GM21447 (cell line): Measurements from ENCODE around the gene PCDHGA1.
"Not testable (repeated sequence)": the region's sequence is repeated elsewhere in the genome, so short reads cannot be mapped to it uniquely, and the experiment has no call there.

ENCODE experiments used
- ATAC-seq: cut with Tn5 transposase; IDR thresholded peaks from one replicate; pipeline ENCODE4 v1.9.1; 2021; ENCODE audit not compliant: unreplicated experiment

PCDHGA1 gene

DNA sequence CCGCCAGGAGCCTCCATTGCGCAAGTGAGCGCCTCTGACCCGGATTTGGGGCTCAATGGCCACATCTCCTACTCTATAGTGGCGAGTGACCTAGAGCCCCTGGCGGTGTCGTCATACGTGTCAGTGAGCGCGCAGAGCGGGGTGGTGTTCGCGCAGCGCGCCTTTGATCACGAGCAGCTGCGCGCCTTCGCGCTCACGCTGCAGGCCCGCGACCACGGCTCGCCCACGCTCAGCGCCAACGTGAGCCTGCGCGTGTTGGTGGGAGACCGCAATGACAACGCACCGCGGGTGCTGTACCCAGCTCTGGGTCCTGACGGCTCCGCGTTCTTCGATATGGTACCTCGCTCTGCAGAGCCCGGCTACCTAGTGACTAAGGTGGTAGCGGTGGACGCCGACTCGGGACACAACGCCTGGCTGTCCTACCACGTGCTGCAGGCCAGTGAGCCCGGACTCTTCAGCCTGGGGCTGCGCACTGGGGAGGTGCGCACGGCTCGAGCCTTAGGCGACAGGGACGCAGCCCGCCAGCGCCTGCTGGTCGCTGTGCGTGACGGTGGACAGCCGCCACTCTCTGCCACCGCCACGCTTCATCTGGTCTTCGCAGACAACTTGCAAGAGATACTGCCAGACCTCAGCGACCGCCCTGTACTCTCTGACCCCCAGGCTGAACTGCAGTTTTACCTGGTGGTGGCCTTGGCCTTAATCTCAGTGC, 79.4 kb downstream of the PCDHGA1 start:
- no peak for ATAC-seq

DNA sequence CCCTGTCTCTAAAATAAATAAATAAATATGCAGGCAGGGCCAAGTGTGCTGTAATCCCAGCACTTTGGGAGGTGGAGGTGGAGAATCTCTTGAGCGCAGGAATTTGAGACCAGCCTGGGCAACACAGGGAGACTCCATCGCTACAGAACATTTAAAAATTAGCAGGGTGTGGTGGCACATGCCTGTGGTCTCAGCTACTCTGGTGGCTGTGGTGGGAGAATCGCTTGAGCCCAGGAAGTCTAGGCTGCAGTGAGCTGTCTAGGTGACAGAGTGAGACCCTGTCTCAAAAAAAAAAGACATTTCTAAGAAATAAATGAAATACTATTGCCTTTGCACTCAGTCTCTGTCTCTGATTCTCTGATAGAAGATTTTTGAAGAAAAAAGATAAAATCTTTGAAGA, 81.3 kb downstream of the PCDHGA1 start:
- ATAC-seq = no peak

DNA sequence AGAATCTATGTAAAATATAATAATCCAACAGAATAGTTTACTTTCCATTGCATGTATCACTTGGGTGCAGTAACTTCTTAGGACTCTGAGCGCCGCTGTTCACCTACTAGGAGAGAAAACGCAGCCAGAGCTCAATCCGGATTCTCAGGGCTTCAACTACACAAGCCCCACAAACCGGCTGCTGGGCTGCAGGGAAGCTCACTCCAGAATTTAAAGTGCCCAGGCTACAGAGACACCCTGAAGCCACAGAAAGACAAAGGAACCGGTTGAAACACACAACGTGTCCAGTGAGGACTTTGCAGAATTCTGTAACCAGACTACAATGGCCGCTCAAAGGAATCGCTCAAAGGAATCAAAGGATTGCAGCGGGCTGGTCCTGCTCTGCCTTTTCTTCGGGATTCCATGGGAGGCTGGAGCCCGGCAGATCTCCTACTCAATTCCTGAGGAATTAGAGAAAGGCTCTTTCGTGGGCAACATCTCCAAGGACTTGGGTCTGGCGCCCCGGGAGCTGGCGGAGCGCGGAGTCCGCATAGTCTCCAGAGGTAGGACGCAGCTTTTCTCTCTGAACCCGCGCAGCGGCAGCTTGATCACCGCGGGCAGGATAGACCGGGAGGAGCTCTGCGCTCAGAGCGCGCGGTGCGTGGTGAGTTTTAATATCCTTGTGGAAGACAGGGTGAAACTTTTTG, 82.7 kb downstream of the PCDHGA1 start, which contains the start of gene PCDHGA10:
PCDHGA10 (plus strand) TSS at position 134 of the 686 bp plus-strand sequence; CDS start at position 323, 189 bp downstream.
- peak; percentile 70 for ATAC-seq

DNA sequence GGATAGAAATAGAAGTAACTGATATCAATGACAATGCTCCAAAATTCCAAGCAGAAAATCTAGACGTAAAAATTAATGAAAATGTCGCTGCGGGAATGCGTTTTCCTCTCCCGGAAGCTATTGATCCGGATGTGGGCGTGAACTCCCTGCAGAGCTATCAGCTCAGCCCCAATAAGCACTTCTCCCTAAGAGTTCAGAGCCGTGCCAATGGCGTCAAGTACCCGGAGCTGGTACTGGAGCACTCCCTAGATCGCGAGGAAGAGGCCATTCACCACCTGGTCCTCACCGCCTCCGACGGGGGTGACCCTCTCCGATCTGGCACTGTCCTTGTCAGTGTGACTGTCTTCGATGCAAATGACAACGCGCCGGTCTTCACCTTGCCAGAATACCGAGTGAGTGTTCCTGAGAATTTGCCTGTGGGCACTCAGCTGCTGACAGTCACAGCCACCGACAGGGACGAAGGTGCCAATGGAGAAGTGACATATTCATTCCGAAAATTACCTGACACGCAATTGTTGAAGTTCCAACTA, 83.3 kb downstream of the PCDHGA1 start:
- no peak for ATAC-seq

DNA sequence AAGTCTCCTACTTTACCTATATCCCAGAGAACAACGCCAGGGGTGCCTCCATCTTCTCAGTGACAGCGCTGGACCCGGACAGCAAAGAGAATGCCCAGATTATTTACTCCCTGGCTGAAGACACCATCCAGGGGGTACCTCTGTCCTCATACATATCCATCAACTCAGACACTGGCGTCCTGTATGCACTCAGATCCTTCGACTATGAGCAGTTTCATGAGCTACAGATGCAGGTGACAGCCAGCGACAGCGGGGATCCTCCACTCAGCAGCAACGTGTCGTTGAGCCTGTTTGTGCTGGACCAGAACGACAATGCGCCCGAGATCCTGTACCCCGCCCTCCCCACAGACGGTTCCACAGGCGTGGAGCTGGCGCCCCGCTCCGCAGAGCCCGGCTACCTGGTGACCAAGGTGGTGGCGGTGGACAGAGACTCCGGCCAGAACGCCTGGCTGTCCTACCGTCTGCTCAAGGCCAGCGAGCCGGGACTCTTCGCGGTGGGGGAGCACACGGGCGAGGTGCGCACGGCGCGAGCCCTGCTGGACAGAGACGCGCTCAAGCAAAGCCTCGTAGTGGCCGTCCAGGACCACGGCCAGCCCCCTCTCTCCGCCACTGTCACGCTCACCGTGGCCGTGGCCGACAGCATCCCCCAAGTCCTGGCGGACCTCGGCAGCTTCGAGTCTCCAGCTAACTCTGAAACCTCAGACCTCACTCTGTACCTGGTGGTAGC, 84.4 kb downstream of the PCDHGA1 start:
- not testable (repeated sequence) for ATAC-seq

DNA sequence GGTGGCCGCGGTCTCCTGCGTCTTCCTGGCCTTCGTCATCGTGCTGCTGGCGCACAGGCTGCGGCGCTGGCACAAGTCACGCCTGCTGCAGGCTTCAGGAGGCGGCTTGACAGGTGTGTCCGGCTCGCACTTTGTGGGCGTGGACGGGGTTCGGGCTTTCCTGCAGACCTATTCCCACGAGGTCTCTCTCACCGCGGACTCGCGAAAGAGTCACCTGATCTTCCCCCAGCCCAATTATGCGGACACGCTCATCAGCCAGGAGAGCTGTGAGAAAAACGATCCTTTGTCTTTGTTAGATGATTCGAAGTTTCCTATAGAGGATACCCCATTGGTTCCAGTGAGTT, 84.9 kb downstream of the PCDHGA1 start:
- not testable (repeated sequence) for ATAC-seq

DNA sequence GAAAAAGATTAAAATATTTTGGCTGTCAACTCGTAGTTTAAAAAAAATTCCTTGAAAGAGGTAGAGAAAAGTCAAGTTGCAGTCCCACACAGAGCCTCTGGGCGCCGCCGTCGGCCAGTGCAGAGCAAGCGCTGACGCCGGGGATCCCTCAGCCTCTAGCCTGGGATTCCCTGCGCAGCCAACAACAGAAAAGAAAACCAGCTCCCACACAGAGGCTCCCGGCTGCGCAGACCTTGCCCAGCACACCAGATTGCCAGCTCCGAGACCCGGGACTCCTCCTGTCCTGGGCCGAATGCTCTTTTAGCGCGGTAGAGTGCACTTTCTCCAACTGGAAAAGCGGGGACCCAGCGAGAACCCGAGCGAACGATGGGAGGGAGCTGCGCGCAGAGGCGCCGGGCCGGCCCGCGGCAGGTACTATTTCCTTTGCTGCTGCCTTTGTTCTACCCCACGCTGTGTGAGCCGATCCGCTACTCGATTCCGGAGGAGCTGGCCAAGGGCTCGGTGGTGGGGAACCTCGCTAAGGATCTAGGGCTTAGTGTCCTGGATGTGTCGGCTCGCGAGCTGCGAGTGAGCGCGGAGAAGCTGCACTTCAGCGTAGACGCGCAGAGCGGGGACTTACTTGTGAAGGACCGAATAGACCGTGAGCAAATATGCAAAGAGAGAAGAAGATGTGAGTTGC, 87.3 kb downstream of the PCDHGA1 start, which contains the start of gene PCDHGB7:
PCDHGB7 (plus strand) TSS at position 184 of the 679 bp plus-strand sequence; CDS start at position 367, 183 bp downstream.
- ATAC-seq = peak; percentile 56

DNA sequence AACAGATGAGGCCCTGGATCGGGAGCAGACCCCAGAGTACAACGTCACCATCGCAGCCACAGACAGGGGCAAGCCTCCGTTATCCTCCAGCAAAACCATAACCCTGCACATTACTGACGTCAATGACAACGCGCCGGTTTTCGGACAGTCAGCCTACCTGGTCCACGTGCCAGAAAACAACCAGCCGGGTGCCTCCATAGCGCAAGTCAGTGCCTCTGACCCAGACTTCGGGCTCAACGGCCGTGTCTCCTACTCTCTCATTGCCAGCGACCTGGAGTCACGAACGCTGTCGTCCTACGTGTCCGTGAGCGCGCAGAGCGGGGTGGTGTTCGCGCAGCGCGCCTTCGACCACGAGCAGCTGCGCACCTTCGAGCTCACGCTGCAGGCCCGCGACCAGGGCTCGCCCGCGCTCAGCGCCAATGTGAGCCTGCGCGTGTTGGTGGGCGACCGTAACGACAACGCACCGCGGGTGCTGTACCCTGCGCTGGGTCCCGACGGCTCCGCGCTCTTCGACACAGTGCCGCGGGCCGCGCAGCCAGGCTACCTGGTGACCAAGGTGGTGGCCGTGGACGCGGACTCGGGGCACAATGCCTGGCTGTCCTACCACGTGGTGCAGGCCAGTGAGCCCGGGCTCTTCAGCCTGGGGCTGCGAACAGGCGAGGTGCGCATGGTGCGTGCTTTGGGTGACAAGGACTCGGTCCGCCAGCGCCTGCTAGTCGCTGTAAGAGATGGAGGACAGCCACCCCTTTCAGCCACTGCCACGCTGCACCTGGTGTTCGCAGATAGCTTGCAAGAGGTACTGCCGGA, 89.0 kb downstream of the PCDHGA1 start:
- no peak for ATAC-seq

DNA sequence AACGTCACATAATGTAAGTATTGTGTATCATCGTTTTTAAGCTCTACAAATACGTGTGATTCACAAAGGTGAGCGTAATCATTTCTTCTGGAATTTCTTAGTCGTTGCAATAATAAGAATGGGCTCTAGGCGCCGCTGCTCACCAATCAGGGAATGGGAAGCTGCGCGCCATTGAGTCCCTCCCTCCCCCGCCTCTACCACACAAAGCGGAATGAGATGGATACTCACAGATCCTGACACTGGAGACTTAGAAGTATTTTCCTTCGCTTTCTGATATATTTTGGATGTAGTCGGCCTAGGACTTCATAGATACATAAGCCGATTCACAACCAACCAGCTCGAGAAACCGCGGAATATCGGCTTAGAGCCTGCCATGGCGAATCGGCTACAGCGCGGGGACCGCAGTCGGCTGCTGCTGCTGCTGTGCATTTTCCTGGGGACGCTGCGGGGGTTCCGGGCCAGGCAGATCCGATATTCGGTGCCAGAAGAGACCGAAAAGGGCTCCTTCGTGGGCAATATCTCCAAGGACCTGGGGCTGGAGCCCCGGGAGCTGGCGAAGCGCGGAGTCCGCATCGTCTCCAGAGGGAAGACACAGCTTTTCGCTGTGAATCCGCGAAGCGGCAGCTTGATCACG, 90.7 kb downstream of the PCDHGA1 start, which contains the start of gene PCDHGA11:
PCDHGA11 (plus strand) TSS at position 197 of the 634 bp plus-strand sequence; CDS start at position 374, 177 bp downstream.
- ATAC-seq = no peak

DNA sequence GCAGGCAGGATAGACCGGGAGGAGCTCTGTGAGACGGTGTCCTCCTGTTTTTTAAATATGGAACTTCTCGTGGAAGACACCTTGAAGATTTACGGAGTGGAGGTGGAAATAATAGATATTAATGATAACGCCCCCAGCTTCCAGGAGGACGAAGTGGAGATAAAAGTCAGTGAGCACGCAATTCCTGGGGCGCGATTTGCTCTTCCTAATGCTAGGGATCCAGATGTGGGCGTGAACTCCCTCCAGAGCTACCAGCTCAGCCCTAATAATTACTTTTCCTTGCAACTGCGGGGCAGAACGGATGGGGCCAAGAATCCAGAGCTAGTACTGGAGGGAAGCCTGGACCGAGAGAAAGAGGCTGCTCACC, 91.2 kb downstream of the PCDHGA1 start:
- no peak for ATAC-seq

DNA sequence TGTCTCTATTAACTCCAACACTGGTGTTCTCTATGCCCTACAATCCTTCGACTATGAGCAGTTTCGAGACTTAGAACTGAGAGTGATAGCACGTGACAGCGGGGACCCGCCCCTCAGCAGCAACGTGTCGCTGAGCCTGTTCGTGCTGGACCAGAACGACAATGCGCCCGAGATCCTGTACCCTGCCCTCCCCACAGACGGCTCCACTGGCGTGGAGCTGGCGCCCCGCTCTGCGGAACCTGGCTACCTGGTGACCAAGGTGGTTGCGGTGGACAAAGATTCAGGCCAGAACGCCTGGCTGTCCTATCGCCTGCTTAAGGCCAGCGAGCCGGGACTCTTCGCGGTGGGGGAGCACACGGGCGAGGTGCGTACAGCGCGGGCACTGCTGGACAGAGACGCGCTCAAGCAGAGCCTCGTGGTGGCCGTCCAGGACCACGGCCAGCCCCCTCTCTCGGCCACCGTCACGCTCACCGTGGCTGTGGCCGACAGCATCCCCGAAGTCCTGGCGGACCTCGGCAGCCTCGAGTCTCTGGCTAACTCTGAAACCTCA, 92.5 kb downstream of the PCDHGA1 start:
- ATAC-seq = no peak

DNA sequence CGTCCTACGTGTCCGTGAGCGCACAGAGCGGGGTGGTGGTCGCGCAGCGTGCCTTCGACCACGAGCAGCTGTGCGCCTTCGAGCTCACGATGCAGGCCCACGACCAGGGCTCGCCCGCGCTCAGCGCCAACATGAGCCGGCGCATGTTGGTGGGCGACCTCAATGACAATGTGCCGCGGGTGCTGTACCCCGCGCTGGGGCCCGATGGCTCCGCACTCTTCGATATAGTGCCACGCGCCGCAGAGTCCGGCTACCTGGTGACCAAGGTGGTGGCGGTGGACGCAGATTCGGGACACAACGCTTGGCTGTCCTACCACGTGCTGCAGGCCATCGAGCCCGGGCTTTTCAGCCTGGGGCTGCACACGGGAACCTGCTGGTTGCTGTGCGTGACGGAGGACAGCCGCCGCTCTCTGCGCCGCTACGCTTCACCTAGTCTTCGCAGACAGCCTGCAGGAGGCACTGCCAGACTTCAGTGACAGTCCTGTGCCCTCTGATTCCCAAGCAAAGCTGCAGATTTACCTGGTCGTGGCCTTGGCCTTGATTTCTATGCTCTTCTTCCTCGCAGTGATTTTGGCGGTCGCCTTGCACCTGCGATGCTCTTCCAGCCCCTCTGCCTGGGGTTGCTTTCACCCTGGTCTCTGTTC, 97.6 kb downstream of the PCDHGA1 start:
- ATAC-seq = no peak

DNA sequence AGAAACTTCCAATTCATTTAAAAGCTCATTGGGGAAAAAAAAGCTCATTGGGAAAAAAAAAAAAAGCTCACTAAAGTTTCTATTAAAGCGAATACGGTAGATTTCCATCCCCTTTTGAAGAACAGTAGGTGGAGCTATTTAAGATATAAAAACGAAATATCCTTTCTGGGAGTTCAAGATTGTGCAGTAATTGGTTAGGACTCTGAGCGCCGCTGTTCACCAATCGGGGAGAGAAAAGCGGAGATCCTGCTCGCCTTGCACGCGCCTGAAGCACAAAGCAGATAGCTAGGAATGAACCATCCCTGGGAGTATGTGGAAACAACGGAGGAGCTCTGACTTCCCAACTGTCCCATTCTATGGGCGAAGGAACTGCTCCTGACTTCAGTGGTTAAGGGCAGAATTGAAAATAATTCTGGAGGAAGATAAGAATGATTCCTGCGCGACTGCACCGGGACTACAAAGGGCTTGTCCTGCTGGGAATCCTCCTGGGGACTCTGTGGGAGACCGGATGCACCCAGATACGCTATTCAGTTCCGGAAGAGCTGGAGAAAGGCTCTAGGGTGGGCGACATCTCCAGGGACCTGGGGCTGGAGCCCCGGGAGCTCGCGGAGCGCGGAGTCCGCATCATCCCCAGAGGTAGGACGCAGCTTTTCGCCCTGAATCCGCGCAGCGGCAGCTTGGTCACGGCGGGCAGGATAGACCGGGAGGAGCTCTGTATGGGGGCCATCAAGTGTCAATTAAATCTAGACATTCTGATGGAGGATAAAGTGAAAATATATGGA, 100.2 kb downstream of the PCDHGA1 start, which contains the start of gene PCDHGA12:
PCDHGA12 (plus strand) TSS at position 176 of the 782 bp plus-strand sequence; CDS start at position 429, 253 bp downstream.
- ATAC-seq = peak; percentile 90

DNA sequence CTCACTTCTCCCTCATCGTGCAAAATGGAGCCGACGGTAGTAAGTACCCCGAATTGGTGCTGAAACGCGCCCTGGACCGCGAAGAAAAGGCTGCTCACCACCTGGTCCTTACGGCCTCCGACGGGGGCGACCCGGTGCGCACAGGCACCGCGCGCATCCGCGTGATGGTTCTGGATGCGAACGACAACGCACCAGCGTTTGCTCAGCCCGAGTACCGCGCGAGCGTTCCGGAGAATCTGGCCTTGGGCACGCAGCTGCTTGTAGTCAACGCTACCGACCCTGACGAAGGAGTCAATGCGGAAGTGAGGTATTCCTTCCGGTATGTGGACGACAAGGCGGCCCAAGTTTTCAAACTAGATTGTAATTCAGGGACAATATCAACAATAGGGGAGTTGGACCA, 101.0 kb downstream of the PCDHGA1 start:
- ATAC-seq = no peak

DNA sequence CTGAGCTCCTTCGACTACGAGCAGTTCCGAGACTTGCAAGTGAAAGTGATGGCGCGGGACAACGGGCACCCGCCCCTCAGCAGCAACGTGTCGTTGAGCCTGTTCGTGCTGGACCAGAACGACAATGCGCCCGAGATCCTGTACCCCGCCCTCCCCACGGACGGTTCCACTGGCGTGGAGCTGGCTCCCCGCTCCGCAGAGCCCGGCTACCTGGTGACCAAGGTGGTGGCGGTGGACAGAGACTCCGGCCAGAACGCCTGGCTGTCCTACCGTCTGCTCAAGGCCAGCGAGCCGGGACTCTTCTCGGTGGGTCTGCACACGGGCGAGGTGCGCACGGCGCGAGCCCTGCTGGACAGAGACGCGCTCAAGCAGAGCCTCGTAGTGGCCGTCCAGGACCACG, 102.0 kb downstream of the PCDHGA1 start:
- not testable (repeated sequence) for ATAC-seq

DNA sequence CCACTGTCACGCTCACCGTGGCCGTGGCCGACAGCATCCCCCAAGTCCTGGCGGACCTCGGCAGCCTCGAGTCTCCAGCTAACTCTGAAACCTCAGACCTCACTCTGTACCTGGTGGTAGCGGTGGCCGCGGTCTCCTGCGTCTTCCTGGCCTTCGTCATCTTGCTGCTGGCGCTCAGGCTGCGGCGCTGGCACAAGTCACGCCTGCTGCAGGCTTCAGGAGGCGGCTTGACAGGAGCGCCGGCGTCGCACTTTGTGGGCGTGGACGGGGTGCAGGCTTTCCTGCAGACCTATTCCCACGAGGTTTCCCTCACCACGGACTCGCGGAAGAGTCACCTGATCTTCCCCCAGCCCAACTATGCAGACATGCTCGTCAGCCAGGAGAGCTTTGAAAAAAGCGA, 102.4 kb downstream of the PCDHGA1 start:
- ATAC-seq = not testable (repeated sequence)

DNA sequence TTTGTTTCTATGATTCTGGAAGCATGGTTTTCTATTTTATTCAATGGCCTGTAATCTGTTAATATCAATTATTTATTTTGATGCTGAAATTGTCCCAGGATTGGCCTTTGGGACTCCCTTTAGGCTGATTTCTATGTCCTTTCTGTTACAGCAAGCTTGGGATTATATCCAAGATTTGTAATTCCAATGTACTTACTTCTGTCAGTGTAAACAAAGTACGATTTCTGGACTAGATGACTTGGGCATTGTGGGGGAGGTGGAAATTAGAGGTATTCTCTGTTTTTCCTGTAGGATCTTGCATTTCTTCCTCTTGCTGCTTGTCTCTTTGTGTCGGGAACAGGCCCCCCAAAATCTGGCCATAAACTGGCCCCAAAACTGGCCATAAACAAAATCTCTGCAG, 103.7 kb downstream of the PCDHGA1 start:
- ATAC-seq = no peak

DNA sequence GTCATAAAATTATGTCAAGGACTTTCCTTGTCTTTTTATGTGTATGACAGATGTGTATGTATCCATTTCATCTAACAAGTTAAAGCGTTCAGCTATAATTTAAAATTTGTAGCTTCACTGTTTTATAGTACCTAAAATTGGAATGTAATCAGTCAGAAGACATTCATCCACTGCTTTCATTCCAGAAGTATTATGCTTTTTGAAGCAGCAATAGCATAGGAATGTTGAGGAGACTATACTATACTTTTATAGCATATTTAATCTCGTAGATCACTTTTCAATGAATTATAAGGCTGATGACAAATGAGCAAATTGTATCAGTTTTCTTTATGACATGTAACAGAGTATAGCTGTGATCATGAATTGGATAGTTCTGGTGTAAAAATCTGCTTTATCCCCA, 106.9 kb downstream of the PCDHGA1 start:
- no peak for ATAC-seq
